HUES6 (cell line): Measurements from ENCODE around the gene TSSC4.
A peak's percentile ranks its signal among the peaks of the same experiment; 100 is the strongest.

Experiments
- H3K27ac ChIP-seq: 2 replicates; pipeline ENCODE4 v1.7.0; 2013; ENCODE audit warnings: low read depth, mild to moderate bottlenecking, low read length, inconsistent platforms
- H3K27me3 ChIP-seq: 2 replicates; pipeline ENCODE4 v1.6.1; 2013; ENCODE audit warnings: low read length; ENCODE audit not compliant: control insufficient read depth, insufficient read depth
- H3K36me3 ChIP-seq: 2 replicates; pipeline ENCODE4 v1.6.1; 2013; ENCODE audit warnings: low read length; ENCODE audit not compliant: control insufficient read depth, insufficient read depth
- H3K4me1 ChIP-seq: 2 replicates; pipeline ENCODE4 v1.6.1; 2013; ENCODE audit warnings: low read length; ENCODE audit not compliant: control insufficient read depth, insufficient read depth
- H3K4me3 ChIP-seq: 2 replicates; pipeline ENCODE4 v1.5.1; 2013; ENCODE audit warnings: low read depth, low read length
- H3K9ac ChIP-seq: one replicate; pipeline ENCODE4 v1.6.1; 2013; ENCODE audit warnings: mild to moderate bottlenecking, low read length
- H3K9me3 ChIP-seq: 2 replicates; pipeline ENCODE4 v1.6.1; 2013; ENCODE audit warnings: low read depth, low read length; ENCODE audit not compliant: control insufficient read depth, insufficient read depth

The TSSC4 gene

DNA sequence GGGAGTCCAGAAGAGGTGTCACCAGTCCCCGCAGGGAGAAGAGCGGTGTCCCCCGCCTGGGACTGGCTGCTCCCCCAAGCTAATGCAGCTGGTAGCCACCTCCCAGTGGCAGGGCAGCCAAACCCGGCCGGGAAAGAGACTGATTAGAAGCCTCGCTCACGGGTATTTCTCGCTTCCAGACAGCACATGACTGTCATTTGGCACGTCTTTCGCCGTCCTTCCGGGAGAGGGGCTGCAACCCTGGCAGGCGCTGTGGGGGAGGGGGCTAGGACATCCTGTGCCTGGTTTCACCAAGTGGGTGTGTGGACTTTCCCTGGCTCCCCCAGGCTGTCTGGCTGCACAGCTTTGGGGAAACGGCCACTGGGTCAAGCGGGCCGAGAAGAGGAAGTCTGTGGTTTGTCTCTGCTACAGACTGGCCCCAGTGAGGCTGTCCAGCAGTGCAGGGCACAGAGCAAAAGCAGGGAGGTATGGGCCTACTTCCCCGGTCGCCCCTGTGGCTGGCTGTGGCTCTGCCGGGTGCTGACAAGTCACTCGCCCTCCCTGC is 19.7 kb upstream of the TSSC4 start:
- Histone ChIP-seq H3K9ac (no peak overlapping the region), H3K4me1 (peaks cover 60% of the 10 kb centered on the region), H3K27me3 (peaks cover 3% of the 10 kb centered on the region; the same call in 1 of the 2 replicates), H3K9me3 (no peaks in the 10 kb centered on the region), H3K27ac (peak overlapping the region; percentile 26; the same call in 1 of the 2 replicates), H3K36me3 (peaks cover 27% of the 10 kb centered on the region; the same call in 1 of the 2 replicates), H3K4me3 (no peak overlapping the region)

DNA sequence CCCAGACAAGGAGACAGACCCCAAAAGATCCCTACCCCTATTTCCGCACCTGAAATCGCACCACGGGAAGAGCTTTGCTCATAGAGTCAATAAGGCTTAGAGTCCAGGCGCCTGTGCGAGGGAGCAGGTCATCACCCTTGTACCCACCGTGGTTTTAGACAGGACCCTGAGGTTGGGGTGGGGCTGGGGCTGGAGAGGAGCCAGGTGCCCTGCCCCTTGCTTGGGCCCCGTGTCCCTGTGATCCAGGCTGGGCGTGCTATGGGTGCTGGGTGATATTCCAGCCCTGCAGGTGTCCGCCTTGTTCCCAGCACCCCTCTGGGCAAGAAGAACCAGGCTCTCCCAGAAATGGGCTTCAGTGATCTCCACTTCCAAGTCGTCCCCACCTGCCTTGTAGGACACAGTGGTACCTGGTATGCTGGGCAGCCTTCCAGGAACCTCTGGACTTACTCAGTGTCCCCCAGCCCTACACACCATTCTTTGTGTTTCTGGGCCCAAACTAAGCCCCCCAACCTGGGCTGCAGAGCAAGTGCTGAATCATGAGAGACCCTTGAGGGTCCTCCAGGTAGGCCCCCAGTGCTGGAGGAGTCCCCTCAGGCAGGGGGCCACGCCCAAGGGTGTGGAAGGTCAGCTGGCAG is 18.9 kb upstream of the TSSC4 start:
- Histone ChIP-seq H3K4me1 (peaks cover 63% of the 10 kb centered on the region), H3K27ac (no peak overlapping the region; the same call in 1 of the 2 replicates), H3K9ac (no peak overlapping the region), H3K36me3 (peaks cover 30% of the 10 kb centered on the region; the same call in 1 of the 2 replicates), H3K4me3 (no peak overlapping the region), H3K27me3 (no peaks in the 10 kb centered on the region; the same call in 1 of the 2 replicates), H3K9me3 (no peaks in the 10 kb centered on the region)

- no peaks in the 10 kb centered on the region for H3K27me3 ChIP-seq
- peaks cover 30% of the 10 kb centered on the region; the same call in 1 of the 2 replicates for H3K36me3 ChIP-seq
- H3K4me1 ChIP-seq = peaks cover 63% of the 10 kb centered on the region
- 0 out of 2 replicates have a peak overlapping the region, but pooled peaks have one; percentile 45 for H3K27ac ChIP-seq
- no peaks in the 10 kb centered on the region for H3K9me3 ChIP-seq
- H3K4me3 ChIP-seq = no peak overlapping the region
- H3K9ac ChIP-seq = no peak overlapping the region
Measured at GRCh38 chr11:2382129-2382517, 18.4 kb upstream of the TSSC4 start.

- no peak overlapping the region for H3K27ac ChIP-seq
- H3K9me3 ChIP-seq = no peaks in the 10 kb centered on the region
- peaks cover 30% of the 10 kb centered on the region; the same call in 1 of the 2 replicates for H3K36me3 ChIP-seq
- H3K9ac ChIP-seq = no peak overlapping the region
- H3K4me1 ChIP-seq = peaks cover 66% of the 10 kb centered on the region
- H3K4me3 ChIP-seq = no peak overlapping the region
- H3K27me3 ChIP-seq = no peaks in the 10 kb centered on the region
Measured at GRCh38 chr11:2382936-2383851, 17.4 kb upstream of the TSSC4 start.

DNA sequence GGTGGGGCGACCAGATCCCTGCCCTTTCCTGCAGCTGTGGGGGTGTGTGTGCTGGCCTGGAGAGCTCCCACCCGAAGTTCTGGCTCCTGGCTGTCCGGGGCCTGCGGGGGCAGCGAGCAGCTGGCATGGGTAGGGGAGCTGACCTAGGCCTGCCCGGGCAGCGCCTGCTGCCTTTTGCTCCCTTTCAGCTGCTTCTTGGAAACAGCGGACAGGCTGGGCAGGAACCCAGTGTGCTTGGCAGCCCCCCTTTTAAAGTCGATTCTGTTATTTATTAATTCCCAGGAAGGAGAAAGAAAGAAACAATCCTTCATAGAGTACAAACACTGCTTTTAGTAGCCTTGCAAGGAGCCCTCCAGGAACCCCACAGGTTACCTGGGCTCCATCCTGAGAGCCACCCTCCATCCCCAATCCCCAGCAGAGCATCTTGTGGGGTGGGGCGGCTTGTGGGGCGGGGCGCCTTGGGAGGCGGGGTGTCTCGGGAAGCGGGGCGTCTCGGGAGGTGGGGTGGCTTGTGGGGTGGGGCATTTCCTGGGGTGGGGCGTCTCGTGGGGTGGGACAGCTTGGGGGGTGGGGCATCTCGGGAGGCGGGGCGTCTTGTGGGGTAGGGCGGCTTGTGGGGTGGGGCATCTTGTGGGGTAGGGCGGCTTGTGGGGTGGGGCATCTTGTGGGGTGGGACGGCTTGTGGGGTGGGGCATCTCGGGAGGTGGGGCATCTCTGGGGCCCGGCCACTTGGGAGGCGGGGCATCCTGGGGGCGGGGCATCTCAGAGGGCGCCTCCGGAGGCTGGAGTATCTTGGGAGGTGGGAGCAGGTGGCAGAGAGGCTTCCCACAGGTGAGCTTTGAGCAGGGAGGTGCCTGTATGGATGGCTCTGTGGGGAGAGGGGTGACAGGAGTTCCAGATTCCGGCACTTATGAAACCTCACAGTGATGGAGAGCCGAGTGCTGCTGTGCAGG is 16.4 kb upstream of the TSSC4 start:
- H3K36me3 ChIP-seq = peaks cover 30% of the 10 kb centered on the region; the same call in 1 of the 2 replicates
- H3K27me3 ChIP-seq = no peaks in the 10 kb centered on the region
- peaks cover 73% of the 10 kb centered on the region for H3K4me1 ChIP-seq
- H3K9ac ChIP-seq = no peak overlapping the region
- H3K4me3 ChIP-seq = no peak overlapping the region
- no peak overlapping the region for H3K27ac ChIP-seq
- H3K9me3 ChIP-seq = no peaks in the 10 kb centered on the region

DNA sequence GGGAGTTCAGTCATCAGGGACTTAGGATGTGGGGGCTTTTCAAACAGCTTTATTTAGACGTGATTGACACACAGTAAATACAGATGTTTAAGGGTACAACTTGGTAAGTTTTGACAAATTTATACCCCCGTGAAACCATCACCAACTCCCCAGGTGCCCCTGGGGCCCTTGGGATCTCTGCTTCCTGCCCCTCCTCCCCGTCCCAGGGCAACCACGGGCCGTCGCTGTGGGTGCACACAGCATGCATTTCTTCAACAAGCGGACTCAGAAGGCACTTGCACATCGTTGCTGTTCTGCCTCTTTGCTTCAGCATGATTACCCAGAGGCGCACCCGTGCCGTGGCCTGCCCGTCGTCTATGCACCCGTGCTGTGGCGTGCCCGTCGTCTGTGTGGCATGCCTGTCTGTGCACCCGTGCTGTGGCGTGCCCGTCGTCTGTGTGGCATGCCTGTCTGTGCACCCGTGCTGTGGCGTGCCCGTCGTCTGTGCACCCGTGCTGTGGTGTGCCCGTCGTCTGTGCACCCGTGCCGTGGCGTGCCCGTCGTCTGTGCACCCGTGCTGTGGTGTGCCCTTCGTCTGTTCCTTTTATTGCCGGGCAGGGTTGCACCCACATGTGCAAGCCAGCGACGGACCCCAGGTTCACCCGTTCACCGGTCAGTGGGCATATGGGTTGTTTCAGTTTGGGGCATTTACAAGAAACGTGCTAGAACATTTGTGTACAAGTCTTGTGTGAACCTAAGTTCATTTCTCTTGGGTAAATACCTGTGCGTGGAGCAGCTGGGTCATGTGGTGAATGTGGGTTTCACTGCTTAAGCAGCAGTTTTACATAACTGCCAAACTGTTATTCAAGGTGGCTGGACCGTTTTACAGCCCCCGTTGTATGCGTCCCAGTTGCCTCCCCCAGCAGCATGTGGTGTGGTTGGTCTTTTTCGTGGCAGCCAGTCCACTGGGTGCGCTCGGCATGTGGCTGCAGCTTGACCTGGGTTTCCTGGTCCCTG is 15.1 kb upstream of the TSSC4 start:
- Histone ChIP-seq H3K4me1 (peaks cover 75% of the 10 kb centered on the region), H3K4me3 (no peak overlapping the region), H3K36me3 (peaks cover 28% of the 10 kb centered on the region; the same call in 1 of the 2 replicates), H3K9ac (no peak overlapping the region), H3K27ac (no peak overlapping the region), H3K9me3 (no peaks in the 10 kb centered on the region), H3K27me3 (no peaks in the 10 kb centered on the region)

GRCh38 chr11:2386591-2386990 is 14.0 kb upstream of the TSSC4 start:
- peaks cover 28% of the 10 kb centered on the region for H3K36me3 ChIP-seq
- H3K9me3 ChIP-seq = no peaks in the 10 kb centered on the region
- H3K4me1 ChIP-seq = peaks cover 65% of the 10 kb centered on the region
- H3K27ac ChIP-seq = no peak overlapping the region
- no peaks in the 10 kb centered on the region for H3K27me3 ChIP-seq
- H3K9ac ChIP-seq = no peak overlapping the region
- no peak overlapping the region for H3K4me3 ChIP-seq

- Histone ChIP-seq H3K27ac (no peak overlapping the region), H3K9ac (no peak overlapping the region), H3K4me1 (peaks cover 57% of the 10 kb centered on the region), H3K27me3 (no peaks in the 10 kb centered on the region), H3K4me3 (no peak overlapping the region), H3K9me3 (no peaks in the 10 kb centered on the region), H3K36me3 (peaks cover 34% of the 10 kb centered on the region)
Measured at GRCh38 chr11:2387266-2387987, 13.1 kb upstream of the TSSC4 start.
